Islet of Langerhans (tissue), 1 donor: ENCODE measurements around the gene PARD3.

Experiments
- FAIRE-seq: peaks from one replicate; lab custom pipeline; 2011; peaks lifted over from hg19 to GRCh38; lab: Jason Lieb, UNC

PARD3 gene

DNA sequence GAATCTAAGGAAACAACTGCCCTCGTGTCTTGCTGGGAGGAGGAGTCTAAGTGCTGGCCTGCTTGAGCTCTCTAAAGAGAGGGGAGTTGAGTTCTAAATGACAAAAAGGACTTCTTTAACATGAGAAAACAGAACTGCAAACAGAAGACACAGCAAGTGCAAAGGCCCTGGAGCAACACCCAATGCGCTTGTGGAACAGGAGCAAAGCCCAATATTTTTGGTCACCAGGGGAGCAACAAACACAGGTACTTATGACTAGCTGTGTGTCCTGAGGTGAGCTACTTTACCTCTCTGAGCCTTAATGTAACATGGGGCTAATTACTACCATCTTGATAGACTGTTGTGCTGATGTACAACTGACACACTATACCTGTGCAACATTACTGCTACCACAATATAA, 634.3 kb downstream of the PARD3 start:
- FAIRE-seq, result no peak

DNA sequence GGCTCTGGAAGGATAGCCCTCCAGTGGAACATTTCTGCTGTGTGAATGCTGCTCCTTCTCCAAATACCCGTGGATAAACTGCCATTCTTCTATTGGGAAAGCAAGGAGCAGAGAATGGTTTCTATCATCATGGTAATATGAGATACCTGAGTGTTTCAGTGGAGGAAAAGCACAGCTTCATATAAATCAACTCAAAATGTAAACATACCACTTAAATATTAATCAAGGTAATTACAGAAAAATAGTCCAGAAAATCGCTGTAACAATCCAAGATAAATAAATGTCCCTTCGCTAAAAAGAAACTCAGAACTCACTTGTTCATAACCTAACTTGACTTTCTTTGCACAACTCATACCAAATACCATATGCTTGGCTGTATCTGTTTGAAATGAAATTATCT, 635.8 kb downstream of the PARD3 start:
- no peak for FAIRE-seq

DNA sequence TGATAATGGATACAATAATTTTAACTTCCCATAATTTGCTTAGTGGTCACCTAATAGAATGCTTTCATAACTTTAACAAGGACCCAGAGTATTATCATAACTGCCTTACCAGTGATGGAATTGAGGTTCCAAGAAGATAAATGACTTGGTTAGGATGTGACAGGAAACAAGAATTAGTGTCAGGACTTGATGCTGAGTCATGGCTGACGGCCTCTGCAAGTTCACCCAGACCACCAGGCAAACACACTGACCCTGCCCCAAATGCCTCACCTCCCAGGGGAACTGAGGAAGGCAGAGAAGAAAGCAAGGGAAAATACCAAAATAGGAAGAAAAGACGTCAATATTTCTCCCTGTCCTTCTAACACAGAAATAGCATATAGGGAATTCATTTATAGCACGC, 636.3 kb downstream of the PARD3 start:
- FAIRE-seq, result no peak

DNA sequence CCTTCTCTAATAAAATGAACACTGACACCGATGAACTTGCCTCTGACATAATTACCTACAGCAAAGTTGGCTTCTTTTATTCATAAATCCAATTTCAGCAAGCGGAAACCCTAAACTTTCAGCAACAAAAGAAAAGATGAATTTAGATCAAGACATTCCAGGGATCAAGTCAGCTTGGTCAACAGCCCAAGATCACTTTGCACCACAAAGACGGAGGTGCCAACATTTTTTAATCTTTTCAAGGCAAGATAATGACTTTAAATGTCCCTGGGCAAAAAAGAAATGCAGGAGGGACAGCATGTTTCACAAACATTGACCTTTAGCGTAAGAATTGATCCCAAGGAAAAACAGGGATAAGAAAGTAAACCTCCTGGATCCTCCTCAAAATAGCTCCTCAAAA, 636.9 kb downstream of the PARD3 start:
- FAIRE-seq, result no peak

DNA sequence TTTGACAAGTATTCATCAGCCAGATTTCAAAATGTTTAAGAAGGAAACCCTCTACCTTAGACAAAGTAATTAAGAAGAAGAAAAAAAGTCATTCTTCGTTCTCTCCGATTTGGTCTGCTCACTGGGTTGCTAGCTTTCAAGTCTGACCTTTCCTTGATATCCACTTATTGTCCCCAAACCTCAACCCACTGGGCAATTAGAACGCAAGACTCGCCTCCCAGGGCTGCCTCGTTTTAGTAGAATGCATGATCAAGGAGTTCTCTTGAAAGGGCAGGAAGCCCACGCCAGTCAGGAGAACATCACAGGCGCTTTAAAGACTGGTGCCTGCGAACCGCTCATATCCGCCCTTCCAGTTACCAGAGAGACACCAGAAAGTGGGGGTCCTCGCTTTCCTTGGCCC, 637.7 kb downstream of the PARD3 start:
- FAIRE-seq, result no peak

DNA sequence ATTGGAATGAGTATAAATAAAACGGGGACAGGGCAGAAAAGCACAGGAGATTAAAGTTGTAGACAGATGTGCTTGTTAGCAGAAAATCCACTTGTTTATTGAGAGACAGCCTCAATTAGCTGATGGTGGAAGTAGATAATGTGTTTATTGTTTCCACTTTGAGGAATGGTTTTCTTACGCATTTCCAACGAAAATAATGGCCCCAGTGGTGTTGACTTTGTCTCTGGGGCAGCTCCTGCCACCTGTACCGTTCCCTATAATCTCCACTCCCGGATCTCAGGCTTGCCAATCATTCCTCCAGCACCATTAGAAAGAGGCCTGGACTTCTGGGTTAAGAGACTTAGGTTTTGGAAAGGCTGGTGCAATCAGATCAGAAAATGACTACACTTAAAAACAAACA, 638.7 kb downstream of the PARD3 start:
- no peak for FAIRE-seq

DNA sequence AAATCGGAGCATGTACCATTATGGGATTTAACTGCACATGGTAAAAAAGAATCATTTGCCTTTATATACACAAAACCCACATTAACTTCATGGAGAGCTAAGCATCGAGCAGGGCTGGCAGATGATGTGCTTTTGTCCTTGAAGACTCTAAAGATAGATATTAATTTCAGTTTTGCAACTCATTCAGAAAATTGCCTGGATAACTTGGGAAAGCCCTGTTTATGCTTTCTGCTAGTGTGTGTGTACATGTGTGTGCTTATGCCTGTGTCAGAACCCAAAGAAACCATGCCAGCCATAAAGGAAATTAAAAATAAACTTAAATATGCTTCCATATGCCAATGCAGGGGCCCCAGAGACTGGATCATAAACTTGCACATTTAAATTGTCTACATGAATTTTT, 640.0 kb downstream of the PARD3 start:
- no peak for FAIRE-seq

DNA sequence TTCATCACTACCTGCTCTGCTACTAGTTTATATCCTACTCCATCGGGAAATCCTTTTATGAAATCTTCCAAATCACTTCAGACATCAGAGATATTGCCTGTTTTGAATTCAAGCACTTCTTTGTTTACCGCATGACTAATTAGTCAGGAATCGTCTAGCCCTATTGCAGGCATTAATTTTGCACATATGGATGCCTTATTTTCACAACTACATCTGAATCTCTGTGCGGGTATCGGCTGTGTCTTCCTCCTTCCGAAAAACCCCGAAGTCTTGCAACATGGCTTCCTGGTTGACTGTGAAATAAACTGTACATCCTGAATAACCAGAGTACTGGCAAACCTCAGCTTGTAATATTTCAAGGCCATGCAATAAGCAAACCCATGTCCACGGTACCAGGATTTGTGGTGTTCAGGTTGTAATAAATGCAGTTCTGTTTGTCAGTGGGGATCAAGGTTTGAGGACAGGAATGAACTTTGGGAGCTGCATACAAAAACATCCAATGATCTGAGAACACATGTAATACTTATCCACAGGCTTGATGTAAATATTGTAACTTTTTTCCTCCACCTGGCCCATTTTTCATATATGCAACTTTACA, 642.1 kb downstream of the PARD3 start:
- FAIRE-seq, result no peak

DNA sequence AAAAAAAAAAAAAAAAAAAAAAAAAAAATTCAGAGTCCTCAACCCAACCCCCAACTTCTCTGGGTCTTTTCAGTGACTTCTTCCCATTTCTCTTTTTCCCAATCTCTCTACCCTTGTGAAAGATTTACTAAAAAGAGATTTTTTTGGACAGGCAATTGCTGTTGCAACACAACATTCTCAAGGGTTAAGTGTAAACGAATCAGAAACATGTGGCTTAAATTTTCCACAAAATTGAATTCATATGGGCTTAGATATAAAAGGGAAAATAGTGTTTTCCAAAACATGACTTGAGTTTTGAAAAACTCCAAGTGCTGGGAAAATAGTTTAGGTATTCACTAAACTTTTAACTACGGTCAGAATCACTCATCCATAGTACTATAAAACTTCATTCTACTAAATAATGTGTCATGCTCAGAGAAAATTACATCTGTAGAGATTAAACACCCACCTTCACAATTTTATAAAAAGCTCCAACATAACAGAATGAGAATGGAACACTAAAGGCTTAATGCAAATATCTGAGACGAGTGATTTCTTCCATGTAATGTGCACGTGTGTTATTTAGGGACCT, 643.1 kb downstream of the PARD3 start:
- FAIRE-seq, result no peak

DNA sequence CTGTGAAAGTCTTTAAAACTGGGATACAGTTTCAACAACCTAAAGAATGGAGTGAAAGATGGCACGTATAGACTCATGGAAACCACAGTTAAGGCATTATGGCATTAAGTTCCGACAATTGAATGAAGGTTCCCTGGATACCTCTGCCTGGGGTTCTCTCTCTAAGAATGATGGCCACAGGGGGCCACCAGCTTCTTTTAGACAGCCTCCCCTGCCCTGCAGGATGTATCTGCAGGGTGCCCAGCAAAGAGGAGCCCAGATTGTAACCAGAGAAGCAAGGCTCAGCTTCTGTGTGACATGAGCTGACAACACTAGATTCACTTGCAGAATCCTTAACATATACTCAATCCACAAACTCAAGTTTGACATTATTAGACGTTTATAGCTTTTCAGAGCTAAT, 645.4 kb downstream of the PARD3 start:
- FAIRE-seq, result no peak

DNA sequence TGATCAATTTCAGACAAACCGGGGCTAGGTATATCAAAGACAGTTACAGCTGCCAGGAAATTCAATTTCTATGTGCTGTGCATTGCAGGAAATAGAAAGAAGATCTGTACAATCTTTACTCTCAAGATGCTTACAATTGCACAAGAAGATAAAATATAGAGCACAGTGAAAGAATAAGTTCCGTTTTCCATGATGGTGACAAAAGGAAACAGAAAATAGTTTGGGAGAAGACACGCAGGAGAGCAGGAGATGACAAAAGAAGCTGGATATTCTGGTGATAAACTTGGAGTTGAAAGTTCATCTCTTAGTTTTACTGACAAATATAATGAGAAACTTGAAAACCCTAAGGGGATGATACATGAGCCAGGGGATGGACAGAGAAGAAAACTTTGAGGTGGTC, 646.0 kb downstream of the PARD3 start:
- FAIRE-seq, result no peak

DNA sequence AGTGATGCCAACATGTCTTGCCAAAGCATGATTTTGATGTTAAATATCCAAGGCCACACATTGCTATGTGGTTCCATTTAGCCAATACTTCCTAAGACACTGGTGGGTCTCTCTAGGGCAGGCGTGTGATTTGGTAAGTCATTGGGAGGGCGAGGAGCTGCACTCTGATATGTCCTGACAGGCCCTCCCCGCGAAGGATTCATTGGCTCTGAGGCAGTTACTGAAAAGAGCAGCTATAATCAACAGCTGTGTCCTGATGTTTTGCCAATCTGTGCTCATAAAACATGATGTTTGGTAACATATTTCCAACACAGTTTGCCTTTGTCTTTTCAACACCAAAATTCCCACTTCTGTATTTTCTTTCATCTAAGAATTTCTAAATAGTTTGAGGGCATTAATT, 646.7 kb downstream of the PARD3 start:
- no peak for FAIRE-seq

DNA sequence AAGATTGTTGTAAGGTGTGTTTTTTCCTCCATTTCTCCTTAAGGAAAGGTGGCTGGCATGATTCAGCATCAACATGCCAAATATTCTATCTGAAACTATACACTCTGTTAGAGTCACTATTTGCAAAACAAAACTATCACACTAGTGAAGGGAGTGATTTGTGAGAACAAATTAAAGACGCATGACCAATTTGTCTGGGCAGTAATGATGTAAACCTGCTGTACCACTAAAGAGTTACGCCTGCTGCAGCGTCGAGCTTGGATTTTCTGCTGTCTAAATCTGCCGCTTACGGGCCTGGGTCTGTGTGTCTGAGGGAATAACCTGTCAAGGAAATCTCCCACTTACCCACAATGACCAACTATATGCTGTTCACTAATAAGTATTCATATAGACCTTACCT, 648.3 kb downstream of the PARD3 start:
- FAIRE-seq, result no peak

DNA sequence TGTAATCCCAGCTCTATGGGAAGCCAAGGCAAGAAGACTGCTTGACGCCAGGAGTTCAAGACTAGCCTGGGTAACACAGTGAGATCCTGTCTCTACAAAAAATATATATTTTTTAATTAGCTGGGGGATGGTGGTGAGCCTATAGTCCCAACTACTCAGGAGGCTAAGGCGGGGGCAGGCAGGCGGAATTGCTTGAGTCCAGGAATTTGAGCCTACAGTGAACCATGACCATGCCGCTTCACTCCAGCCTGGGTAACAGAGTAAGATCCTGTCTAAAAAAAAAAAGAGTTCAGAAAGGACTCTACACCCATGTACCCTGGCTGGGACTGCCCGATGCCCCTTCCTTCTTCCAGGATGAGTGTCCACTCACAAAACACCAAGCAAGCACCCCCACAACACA, 648.7 kb downstream of the PARD3 start:
- FAIRE-seq, result no peak

DNA sequence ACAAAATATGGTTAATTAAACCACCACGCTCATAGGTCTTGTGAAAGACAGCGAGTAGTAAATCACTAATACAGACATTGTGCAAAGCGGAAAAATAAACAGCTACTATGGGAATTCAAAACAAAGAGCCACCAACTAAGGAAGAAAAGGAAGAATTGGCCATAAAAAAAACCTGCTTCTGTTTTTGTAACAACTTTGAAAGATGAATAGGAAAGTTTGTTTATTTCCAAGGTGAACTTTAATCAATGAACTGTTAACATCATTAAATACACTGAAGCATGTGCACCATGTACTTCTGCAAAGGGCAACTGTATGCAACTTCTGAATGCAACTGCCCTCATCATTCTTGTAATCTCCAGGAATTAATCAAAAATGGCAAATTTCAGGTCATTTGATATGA, 651.1 kb downstream of the PARD3 start:
- FAIRE-seq, result no peak

DNA sequence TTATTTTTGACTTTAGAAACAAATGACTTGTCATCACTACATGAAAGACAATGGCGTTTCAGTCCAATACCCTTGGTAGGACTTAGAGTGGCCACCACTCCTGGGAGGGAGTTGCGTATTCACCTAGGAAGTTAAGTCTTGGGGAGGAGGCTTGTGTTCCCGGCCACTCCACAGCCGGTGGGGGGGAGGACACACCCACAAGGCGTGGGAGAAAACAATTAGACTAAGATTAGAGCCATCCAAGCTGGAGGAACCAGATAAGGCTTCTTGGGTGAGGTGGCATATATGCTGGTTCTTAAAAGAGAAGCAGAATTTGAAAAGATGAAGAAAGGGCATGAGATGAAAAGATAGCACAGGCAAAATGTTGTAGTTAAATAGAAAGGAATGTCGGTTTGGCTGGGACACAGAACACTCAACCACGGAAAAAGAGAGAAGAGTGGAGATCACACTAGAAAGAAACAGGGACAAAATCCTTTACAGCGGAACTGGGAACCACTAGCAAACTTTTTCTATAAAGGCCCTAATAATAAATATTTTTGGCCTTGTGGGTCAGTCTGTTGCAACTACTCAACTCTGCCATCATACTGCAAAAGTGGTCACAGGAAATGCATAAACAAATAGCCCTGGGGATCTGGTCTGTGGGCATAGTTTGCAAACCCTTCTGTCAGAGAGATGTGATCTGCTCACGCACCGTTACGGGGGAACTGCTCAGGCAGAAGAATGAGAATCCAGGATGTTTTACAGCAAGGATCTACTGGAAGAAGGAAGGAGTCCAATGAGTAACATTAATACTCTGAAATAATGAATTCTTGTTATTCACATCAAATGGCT, 651.8 kb downstream of the PARD3 start:
- no peak for FAIRE-seq

DNA sequence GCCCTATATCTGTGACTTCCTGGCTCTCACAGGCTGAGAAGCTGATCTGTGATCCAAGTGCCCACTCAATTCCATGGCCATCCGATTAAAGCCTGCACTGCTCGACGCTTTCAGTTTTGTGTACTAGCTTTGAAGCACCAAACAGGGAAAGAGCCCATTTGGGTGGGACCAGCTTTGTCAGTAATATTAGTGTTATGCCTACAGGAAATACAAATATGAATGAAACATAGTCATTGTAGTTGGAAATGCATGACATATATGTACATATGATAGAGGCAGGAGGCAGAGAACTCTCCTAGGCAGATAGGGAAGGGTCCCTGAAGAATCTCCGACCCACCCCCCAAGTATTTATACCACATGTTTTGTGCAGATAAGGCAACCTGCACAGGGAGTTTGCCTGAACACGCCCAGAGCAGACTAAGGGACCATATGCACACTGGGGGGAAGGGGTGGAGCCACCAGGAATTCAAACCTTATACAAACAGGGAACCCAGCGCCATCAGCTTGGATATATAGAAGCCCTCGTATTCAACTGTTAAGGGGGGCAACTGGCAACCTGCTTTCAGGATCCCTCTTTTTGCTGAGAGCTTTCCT, 653.2 kb downstream of the PARD3 start:
- no peak for FAIRE-seq

DNA sequence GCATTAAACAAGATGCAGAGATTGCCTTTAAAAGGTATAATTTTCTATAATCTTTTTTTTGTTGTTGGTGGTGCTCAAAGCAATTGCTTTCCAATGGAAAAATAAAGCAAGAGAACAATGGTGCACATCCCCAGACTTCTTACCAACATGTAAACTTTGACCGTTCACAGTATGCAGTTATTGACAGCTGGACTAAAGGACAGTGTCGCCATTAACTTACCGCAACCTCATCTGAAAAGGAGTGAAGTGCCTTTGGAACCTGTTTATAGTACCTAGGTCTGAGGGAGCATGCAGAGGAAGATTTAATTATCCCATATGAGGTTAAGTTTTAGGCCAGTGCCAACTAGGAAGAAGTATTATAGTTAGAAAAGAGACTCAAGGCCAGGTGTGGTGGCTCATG, 654.5 kb downstream of the PARD3 start:
- FAIRE-seq, result no peak

DNA sequence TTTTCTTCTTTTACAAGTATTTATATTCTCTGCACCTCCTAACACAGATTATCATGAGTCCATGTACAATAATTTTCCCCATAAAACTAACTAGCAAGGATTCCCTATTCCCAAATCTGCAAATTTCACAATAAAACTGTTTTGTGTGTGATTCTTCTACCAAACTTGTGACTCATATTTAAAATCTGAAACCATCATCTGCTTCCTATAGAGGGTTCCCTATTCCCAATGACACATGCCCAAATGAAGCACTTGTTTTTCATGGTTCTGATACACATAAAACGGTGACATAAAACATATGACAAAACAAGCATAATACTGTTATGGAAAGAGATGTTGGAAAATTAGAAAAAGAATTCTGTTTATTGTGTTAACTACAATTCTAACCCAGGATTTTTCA, 657.6 kb downstream of the PARD3 start:
- FAIRE-seq, result no peak

DNA sequence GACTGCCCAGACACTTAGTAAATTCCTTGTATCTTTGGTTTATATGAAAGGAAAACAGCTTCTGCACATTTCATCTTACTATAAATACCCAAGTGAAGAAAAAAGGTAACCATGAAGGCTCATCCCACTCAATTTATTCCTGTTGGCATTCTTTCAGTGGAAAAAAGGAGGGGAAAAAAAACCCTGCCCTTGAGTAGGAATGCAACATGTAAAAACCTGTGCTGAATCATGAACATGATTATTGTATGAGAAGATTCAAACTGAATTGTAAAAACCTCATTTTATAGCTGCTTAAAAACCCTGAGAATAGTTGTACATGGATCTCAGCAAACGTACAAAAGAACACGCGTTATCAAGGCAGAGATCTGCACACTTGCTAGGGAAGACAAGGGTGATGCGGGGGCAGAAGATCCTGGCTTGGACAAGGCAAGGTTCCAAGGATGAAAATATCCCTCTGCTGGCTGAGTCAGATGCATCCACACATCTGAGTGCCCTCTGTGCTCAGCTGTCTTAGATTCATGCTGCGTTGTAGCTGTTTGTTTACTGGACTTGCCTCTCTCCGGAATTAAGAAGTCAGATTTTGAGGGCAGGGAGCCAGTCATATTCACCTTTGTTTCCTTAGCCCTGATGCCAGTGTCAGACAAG, 658.2 kb downstream of the PARD3 start:
- FAIRE-seq, result no peak

DNA sequence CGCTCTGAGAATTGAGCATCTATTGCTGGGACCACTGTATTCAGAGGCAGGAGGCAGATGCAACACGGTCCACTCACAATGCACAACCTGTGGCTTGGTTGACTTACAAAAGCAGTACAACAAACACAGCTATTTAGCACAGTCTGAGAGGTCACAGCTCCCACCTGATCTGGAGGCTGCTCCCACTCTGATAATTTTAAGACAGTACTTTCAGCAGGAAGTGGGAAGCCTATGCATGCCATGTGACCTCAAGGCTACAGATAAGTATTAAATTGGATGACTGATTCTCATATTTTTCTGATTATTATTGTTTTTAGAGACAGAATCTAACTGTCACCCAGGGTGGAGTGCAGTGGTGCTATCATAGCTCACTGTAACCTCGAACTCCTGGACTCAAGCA, 659.3 kb downstream of the PARD3 start:
- FAIRE-seq, result no peak

DNA sequence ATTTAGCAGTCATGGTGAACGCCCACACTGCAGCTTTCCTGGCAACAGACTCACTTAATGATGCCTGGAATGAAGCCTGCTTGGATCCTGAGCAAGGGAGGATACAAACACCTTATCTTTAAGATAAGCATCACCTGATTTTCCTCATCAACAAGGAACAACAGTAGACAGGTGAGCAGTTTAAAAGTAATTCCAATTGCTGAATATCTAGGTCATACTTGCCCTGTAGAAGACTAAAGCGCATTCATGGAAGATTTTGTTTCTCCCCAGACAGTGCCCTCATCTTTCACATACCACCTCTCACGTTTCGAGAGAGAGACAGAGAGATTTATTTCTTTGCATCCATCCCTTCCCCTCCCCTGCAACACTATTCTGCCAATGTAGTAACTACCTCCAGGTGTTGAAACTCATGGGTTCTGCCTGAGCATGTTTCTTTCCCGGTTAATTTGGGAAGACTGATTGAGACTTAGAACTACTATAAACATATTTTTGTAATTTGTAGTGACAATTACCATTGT, 660.7 kb downstream of the PARD3 start:
- FAIRE-seq, result no peak
